ENCODE data around the gene CCDC8. TPM values are rescaled to one million over a fixed set of nuclear protein-coding genes. Genes with fewer than 3 reads are reported as not detected.
A peak's percentile ranks its signal among the peaks of the same experiment; 100 is the strongest.
"Not testable (repeated sequence)": the region's sequence is repeated elsewhere in the genome, so short reads cannot be mapped to it uniquely, and the experiment has no call there.

CCDC8 gene
- polyA plus RNA-seq, 4 donors = 1.1 to 50.9 (median 2.0) TPM; not detected in 1

- peaks cover 2 to 28% (median 6%) of the 10 kb centered on the region in 3 donors for H3K27me3 ChIP-seq (ENCODE audit: control insufficient read depth in 3 of 3, insufficient read depth in 3 of 3, low read length in 3 of 3)
Measured at GRCh38 chr19:46426506-46427162, 13.3 kb upstream of the CCDC8 start.

GRCh38 chr19:46426035-46426505 lies 12.7 kb upstream of the CCDC8 start:
- peaks cover 2 to 28% (median 6%) of the 10 kb centered on the region in 3 donors for H3K27me3 ChIP-seq (ENCODE audit: control insufficient read depth in 3 of 3, insufficient read depth in 3 of 3, low read length in 3 of 3)
- H3K9me3 ChIP-seq (ENCODE audit: control insufficient read depth in 2 of 2, insufficient read depth in 1 of 2, low read depth in 1 of 2, low read length in 1 of 2) = no peaks in the 10 kb centered on the region
- DNase-seq (peak; percentile 37 to 86), FAIRE-seq (no peak)
- 1 to 5% (median 3%) methylated on average over 10 of the region's 10 CpGs for WGBS, 3 donors
- H3K27ac ChIP-seq (ENCODE audit: low read depth in 1 of 3, low read length in 2 of 3) = peak overlapping the region in 1 of 3 donors; percentile 81
- peaks cover 0 to 8% (median 3%) of the 10 kb centered on the region in 3 donors for H3K4me1 ChIP-seq (ENCODE audit: control insufficient read depth in 3 of 3, insufficient read depth in 2 of 3, low read depth in 1 of 3, low read length in 2 of 3)
- H3K4me3 ChIP-seq (ENCODE audit: low read depth in 1 of 3, low read length in 3 of 3) = peak overlapping the region in 1 of 3 donors; percentile 85
- H3K36me3 ChIP-seq (ENCODE audit: control insufficient read depth in 3 of 3, insufficient read depth in 2 of 3, low read depth in 1 of 3, low read length in 3 of 3) = no peaks in the 10 kb centered on the region

More at GRCh38 chr19:46426506-46427162, 13.3 kb upstream of the CCDC8 start:
- H3K36me3 ChIP-seq (ENCODE audit: control insufficient read depth in 3 of 3, insufficient read depth in 2 of 3, low read depth in 1 of 3, low read length in 3 of 3) = no peaks in the 10 kb centered on the region
- WGBS, 3 donors = 2 to 5% (median 3%) methylated on average over 32 of the region's 32 CpGs
- FAIRE-seq (no peak), DNase-seq (peak in 1 of 2 donors; percentile 88)
- H3K9me3 ChIP-seq (ENCODE audit: control insufficient read depth in 2 of 2, insufficient read depth in 1 of 2, low read depth in 1 of 2, low read length in 1 of 2) = no peaks in the 10 kb centered on the region
- peak overlapping the region in 2 of 3 donors; percentile 43 to 81 for H3K27ac ChIP-seq (ENCODE audit: low read depth in 1 of 3, low read length in 2 of 3)
- peak overlapping the region in 1 of 3 donors; percentile 85 for H3K4me3 ChIP-seq (ENCODE audit: low read depth in 1 of 3, low read length in 3 of 3)
- peaks cover 0 to 8% (median 3%) of the 10 kb centered on the region in 3 donors for H3K4me1 ChIP-seq (ENCODE audit: control insufficient read depth in 3 of 3, insufficient read depth in 2 of 3, low read depth in 1 of 3, low read length in 2 of 3)

- Histone ChIP-seq H3K27ac (ENCODE audit: low read depth in 1 of 3, low read length in 2 of 3) (no peak overlapping the region), H3K9me3 (ENCODE audit: control insufficient read depth in 2 of 2, insufficient read depth in 1 of 2, low read depth in 1 of 2, low read length in 1 of 2) (no peaks in the 10 kb centered on the region), H3K36me3 (ENCODE audit: control insufficient read depth in 3 of 3, insufficient read depth in 2 of 3, low read depth in 1 of 3, low read length in 3 of 3) (no peaks in the 10 kb centered on the region), H3K4me3 (ENCODE audit: low read depth in 1 of 3, low read length in 3 of 3) (no peak overlapping the region), H3K4me1 (ENCODE audit: control insufficient read depth in 3 of 3, insufficient read depth in 2 of 3, low read depth in 1 of 3, low read length in 2 of 3) (peaks cover 0 to 8% (median 3%) of the 10 kb centered on the region in 3 donors), H3K27me3 (ENCODE audit: control insufficient read depth in 3 of 3, insufficient read depth in 3 of 3, low read length in 3 of 3) (peaks cover 2 to 10% (median 6%) of the 10 kb centered on the region in 3 donors)
- 67 to 76% (median 68%) methylated on average over 5 of the region's 5 CpGs for WGBS, 3 donors
- FAIRE-seq (no peak), DNase-seq (no peak)
Measured at GRCh38 chr19:46423188-46423587, 9.8 kb upstream of the CCDC8 start.

- H3K4me3 ChIP-seq (ENCODE audit: low read depth in 1 of 3, low read length in 3 of 3) = no peak overlapping the region
- H3K27ac ChIP-seq (ENCODE audit: low read depth in 1 of 3, low read length in 2 of 3) = no peak overlapping the region
- no peak for DNase-seq
- FAIRE-seq = no peak
- no peaks in the 10 kb centered on the region for H3K36me3 ChIP-seq (ENCODE audit: control insufficient read depth in 3 of 3, insufficient read depth in 2 of 3, low read depth in 1 of 3, low read length in 3 of 3)
- peaks cover 2 to 6% (median 2%) of the 10 kb centered on the region in 3 donors for H3K27me3 ChIP-seq (ENCODE audit: control insufficient read depth in 3 of 3, insufficient read depth in 3 of 3, low read length in 3 of 3)
- H3K9me3 ChIP-seq (ENCODE audit: control insufficient read depth in 2 of 2, insufficient read depth in 1 of 2, low read depth in 1 of 2, low read length in 1 of 2) = no peaks in the 10 kb centered on the region
- peaks cover 0 to 8% (median 3%) of the 10 kb centered on the region in 3 donors for H3K4me1 ChIP-seq (ENCODE audit: control insufficient read depth in 3 of 3, insufficient read depth in 2 of 3, low read depth in 1 of 3, low read length in 2 of 3)
- WGBS, 3 donors = 55 to 68% (median 58%) methylated on average over 2 of the region's 2 CpGs
Measured at GRCh38 chr19:46422344-46422743, 9.0 kb upstream of the CCDC8 start.

- DNase-seq (no peak), FAIRE-seq (no peak)
- Histone ChIP-seq H3K36me3 (ENCODE audit: control insufficient read depth in 3 of 3, insufficient read depth in 2 of 3, low read depth in 1 of 3, low read length in 3 of 3) (no peaks in the 10 kb centered on the region), H3K9me3 (ENCODE audit: control insufficient read depth in 2 of 2, insufficient read depth in 1 of 2, low read depth in 1 of 2, low read length in 1 of 2) (no peaks in the 10 kb centered on the region), H3K4me1 (ENCODE audit: control insufficient read depth in 3 of 3, insufficient read depth in 2 of 3, low read depth in 1 of 3, low read length in 2 of 3) (peaks cover 0 to 7% (median 0%) of the 10 kb centered on the region in 3 donors), H3K27ac (ENCODE audit: low read depth in 1 of 3, low read length in 2 of 3) (no peak overlapping the region), H3K27me3 (ENCODE audit: control insufficient read depth in 3 of 3, insufficient read depth in 3 of 3, low read length in 3 of 3) (peaks cover 0 to 4% (median 0%) of the 10 kb centered on the region in 3 donors), H3K4me3 (ENCODE audit: low read depth in 1 of 3, low read length in 3 of 3) (no peak overlapping the region)
- WGBS, 3 donors = 84 to 86% (median 86%) methylated on average over 7 of the region's 7 CpGs
Measured at GRCh38 chr19:46420056-46420455, 6.7 kb upstream of the CCDC8 start.

GRCh38 chr19:46415804-46416709 lies 2.7 kb upstream of the CCDC8 start:
- WGBS, 3 donors = 19 to 24% (median 23%) methylated on average over 52 to 53 of the region's 53 CpGs
- not testable (repeated sequence) for H3K36me3 ChIP-seq (ENCODE audit: control insufficient read depth in 3 of 3, insufficient read depth in 2 of 3, low read depth in 1 of 3, low read length in 3 of 3); FAIRE-seq; H3K9me3 ChIP-seq (ENCODE audit: control insufficient read depth in 2 of 2, insufficient read depth in 1 of 2, low read depth in 1 of 2, low read length in 1 of 2)
- H3K4me3 ChIP-seq (ENCODE audit: low read depth in 1 of 3, low read length in 3 of 3) = peak overlapping the region in 1 of 3 donors; percentile 36
- peaks cover 0 to 18% (median 6%) of the 10 kb centered on the region in 3 donors for H3K27me3 ChIP-seq (ENCODE audit: control insufficient read depth in 3 of 3, insufficient read depth in 3 of 3, low read length in 3 of 3)
- DNase-seq = peak in 1 of 2 donors; percentile 95
- peak overlapping the region in 1 of 3 donors; percentile 67 for H3K27ac ChIP-seq (ENCODE audit: low read depth in 1 of 3, low read length in 2 of 3)
- peaks cover 0 to 23% (median 0%) of the 10 kb centered on the region in 3 donors for H3K4me1 ChIP-seq (ENCODE audit: control insufficient read depth in 3 of 3, insufficient read depth in 2 of 3, low read depth in 1 of 3, low read length in 2 of 3)

- H3K9me3 ChIP-seq (ENCODE audit: control insufficient read depth in 2 of 2, insufficient read depth in 1 of 2, low read depth in 1 of 2, low read length in 1 of 2); DNase-seq; H3K27ac ChIP-seq (ENCODE audit: low read depth in 1 of 3, low read length in 2 of 3); H3K4me3 ChIP-seq (ENCODE audit: low read depth in 1 of 3, low read length in 3 of 3); FAIRE-seq: not testable (repeated sequence)
- Histone ChIP-seq H3K36me3 (ENCODE audit: control insufficient read depth in 3 of 3, insufficient read depth in 2 of 3, low read depth in 1 of 3, low read length in 3 of 3) (peaks cover 0 to 19% (median 0%) of the 10 kb centered on the region in 3 donors), H3K4me1 (ENCODE audit: control insufficient read depth in 3 of 3, insufficient read depth in 2 of 3, low read depth in 1 of 3, low read length in 2 of 3) (peaks cover 0 to 35% (median 0%) of the 10 kb centered on the region in 3 donors), H3K27me3 (ENCODE audit: control insufficient read depth in 3 of 3, insufficient read depth in 3 of 3, low read length in 3 of 3) (peaks cover 0 to 18% (median 7%) of the 10 kb centered on the region in 3 donors)
- 94 to 97% (median 95%) methylated on average over 22 of the region's 22 CpGs for WGBS, 3 donors
Measured at GRCh38 chr19:46414899-46415298, 1.5 kb upstream of the CCDC8 start.

Measured in small intestine (tissue), 7 donors.